GM19023 (cell line): ENCODE data around the gene BAHD1.
A peak's percentile ranks its signal among the peaks of the same experiment; 100 is the strongest.

Experiments
- ATAC-seq: cut with Tn5 transposase; IDR thresholded peaks from one replicate; pipeline ENCODE4 v1.9.1; 2021; ENCODE audit warnings: mild to moderate bottlenecking, moderate library complexity; ENCODE audit not compliant: unreplicated experiment

The BAHD1 gene

GRCh38 chr15:40440743-40441564 is at the start of gene BAHD1:
Gene BAHD1 (plus strand): TSS chr15:40440953. CDS start chr15:40458465, 17,512 bp downstream.
- peak; percentile 88 for ATAC-seq

- ATAC-seq: no peak
Measured at GRCh38 chr15:40392986-40393948, 47.5 kb upstream of the BAHD1 start.

DNA sequence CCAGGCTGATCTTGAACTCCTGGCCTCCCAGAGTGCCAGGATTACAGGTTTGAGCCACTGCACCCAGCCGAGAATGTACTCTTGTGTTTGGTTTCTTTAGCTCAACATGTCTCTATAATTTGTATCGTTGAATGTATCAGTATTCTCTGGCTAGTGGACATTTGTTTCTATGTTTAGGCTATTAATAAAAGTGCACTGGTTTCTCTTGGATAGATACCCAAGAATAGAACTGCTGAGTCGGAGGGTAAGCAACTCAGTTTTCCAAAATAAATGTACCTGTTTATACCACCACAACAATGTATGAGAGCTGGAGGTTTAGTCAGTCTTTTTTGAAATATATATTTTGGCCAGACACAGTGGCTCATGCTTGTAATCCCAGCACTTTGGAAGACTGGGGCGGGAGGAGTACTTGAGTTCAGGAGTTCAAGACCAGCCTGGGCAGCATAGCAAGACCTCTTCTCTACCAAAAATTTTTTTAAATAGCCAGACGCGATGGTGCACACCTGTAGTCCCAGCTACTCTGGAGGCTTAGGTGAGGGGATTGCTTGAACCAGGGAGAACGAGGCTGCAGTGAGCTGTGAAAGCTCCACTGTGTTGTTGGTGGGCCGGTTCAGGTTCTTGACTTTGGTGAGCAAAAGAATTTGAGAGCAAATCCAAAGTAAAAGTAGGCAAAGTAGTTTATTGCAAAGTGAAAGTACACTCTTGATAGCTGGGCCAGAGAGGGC is 42.9 kb upstream of the BAHD1 start:
- no peak for ATAC-seq

GRCh38 chr15:40398413-40398873 is 42.3 kb upstream of the BAHD1 start:
- ATAC-seq: peak; percentile 71

GRCh38 chr15:40399370-40399769 is 41.4 kb upstream of the BAHD1 start:
- ATAC-seq: no peak

GRCh38 chr15:40405501-40406381 is 35.0 kb upstream of the BAHD1 start, which contains the start of gene IVD:
Gene IVD (plus strand): TSS chr15:40405795. CDS start chr15:40405828, 33 bp downstream.
- ATAC-seq: peak; percentile 89

- ATAC-seq: peak; percentile 53
Measured at GRCh38 chr15:40407330-40407990, 33.3 kb upstream of the BAHD1 start.

- ATAC-seq: no peak
Measured at GRCh38 chr15:40409366-40409765, 31.4 kb upstream of the BAHD1 start.

DNA sequence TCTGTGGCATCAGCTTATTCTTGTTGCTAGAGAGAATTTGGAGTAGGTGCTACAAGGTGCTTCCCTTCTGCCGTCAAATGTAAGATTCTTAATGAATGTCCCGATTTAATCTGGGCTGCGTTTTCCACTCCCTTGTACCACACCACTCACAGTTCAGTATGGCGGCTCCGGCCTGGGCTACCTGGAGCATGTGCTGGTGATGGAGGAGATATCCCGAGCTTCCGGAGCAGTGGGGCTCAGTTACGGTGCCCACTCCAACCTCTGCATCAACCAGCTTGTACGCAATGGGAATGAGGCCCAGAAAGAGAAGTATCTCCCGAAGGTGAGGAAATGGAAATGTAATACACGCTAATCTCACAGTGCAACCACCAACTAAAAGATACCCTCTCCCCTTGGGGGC is 30.3 kb upstream of the BAHD1 start:
- no peak for ATAC-seq

DNA sequence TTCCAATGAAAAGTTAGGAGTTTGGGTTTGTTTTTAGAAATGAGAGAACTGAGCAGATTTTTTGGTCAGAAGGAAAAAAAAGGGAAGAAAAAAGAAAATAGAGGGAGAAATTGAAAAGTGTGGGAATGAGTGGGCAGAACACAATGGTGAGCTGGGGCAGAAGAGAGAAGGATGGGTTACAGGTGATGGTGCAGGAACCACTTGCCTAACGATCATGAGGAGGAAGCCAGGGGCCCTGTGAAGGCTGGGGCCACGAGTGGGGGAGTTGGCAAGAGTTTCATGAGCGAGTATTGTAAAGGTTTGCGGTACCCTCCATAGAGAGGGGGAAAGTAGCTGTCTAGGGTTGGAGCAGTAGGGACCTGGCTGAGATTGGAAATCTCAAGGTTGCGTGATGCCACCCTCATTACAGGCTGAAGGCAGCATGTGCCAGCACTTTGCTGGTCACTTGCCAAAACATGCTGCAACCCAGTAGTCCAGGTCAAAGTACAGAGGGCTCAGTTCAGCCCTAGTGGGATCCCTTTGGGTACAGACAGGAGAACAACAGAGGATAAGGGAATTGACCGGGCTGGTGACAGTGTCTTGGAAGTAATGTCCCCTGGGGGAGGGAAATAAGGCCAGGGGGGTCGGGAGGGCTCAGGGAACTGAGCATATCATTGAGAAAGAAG is 28.5 kb upstream of the BAHD1 start:
- ATAC-seq: no peak

DNA sequence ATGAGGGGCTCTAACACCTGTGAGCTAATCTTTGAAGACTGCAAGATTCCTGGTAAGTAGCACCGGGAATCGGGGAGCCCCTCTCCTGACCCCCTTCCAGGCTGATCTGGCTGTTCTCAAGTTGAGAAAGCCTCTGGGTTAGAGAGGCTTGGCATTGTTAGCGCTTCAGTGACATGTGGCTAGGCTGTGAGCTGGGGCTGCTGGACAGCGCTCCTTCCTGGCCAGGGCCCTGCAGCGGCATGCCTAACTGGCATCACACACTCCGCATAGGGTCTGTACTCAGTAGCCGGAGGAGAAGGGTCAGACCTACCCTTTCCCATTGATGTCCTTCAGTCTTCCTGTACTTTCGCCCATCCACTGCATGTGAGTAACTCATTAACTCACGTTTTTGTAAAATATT is 27.7 kb upstream of the BAHD1 start:
- ATAC-seq: no peak

- ATAC-seq: no peak
Measured at GRCh38 chr15:40414816-40415215, 25.9 kb upstream of the BAHD1 start.

GRCh38 chr15:40415226-40415625 is 25.5 kb upstream of the BAHD1 start:
- no peak for ATAC-seq

- ATAC-seq: no peak
Measured at GRCh38 chr15:40416056-40416455, 24.7 kb upstream of the BAHD1 start.

GRCh38 chr15:40418126-40418525 is 22.6 kb upstream of the BAHD1 start:
- no peak for ATAC-seq

GRCh38 chr15:40420071-40420713 is 20.6 kb upstream of the BAHD1 start:
- ATAC-seq: no peak

- ATAC-seq: no peak
Measured at GRCh38 chr15:40420793-40421192, 20.0 kb upstream of the BAHD1 start.
